ENCODE data around the gene RALY.

Gene RALY

DNA sequence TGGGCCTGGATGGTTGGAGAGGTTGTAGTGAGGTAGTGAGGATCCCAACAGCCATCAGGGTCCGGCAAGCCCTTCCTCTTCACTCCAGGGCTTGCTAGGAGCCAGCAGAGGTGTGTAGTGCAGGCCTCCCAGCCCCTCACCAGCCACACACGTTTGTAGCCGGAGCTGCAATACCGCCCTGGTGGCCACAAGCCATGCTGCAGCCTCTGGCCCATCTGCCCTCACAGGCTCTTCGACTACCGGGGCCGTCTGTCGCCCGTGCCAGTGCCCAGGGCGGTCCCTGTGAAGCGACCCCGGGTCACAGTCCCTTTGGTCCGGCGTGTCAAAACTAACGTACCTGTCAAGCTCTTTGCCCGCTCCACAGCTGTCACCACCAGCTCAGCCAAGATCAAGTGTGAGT lies 81.9 kb downstream of the RALY start:
- no peak overlapping the region for H3K27ac ChIP-seq
- H3K4me3 ChIP-seq (IDR thresholded peaks at IDR 0.05; ENCODE audit: insufficient read depth, low read depth, low read length) = no peak overlapping the region
- H3K36me3 ChIP-seq (ENCODE audit: insufficient read depth) = peaks cover 8% of the 10 kb centered on the region; the same call in 1 of the 2 replicates
- peaks cover 6% of the 10 kb centered on the region for H4K20me1 ChIP-seq (ENCODE audit: insufficient read depth)
- TF ChIP-seq, protein P1, sequence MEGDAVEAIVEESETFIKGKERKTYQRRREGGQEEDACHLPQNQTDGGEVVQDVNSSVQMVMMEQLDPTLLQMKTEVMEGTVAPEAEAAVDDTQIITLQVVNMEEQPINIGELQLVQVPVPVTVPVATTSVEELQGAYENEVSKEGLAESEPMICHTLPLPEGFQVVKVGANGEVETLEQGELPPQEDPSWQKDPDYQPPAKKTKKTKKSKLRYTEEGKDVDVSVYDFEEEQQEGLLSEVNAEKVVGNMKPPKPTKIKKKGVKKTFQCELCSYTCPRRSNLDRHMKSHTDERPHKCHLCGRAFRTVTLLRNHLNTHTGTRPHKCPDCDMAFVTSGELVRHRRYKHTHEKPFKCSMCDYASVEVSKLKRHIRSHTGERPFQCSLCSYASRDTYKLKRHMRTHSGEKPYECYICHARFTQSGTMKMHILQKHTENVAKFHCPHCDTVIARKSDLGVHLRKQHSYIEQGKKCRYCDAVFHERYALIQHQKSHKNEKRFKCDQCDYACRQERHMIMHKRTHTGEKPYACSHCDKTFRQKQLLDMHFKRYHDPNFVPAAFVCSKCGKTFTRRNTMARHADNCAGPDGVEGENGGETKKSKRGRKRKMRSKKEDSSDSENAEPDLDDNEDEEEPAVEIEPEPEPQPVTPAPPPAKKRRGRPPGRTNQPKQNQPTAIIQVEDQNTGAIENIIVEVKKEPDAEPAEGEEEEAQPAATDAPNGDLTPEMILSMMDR (conservative IDR thresholded peaks at IDR 0.05; ENCODE audit: low read depth, low read length) = no peak
- H3K4me2 ChIP-seq = no peak overlapping the region
- H2AFZ ChIP-seq (ENCODE audit: low read depth) = no peak overlapping the region
- peaks cover 28% of the 10 kb centered on the region for H3K79me2 ChIP-seq (ENCODE audit: insufficient read depth, low read depth)
- no peaks in the 10 kb centered on the region for H3K27me3 ChIP-seq (ENCODE audit: insufficient read depth, low read depth)
- H3K9ac ChIP-seq = no peak overlapping the region
- H3K4me1 ChIP-seq (ENCODE audit: low read depth, poor library complexity, severe bottlenecking) = peaks cover 14% of the 10 kb centered on the region

DNA sequence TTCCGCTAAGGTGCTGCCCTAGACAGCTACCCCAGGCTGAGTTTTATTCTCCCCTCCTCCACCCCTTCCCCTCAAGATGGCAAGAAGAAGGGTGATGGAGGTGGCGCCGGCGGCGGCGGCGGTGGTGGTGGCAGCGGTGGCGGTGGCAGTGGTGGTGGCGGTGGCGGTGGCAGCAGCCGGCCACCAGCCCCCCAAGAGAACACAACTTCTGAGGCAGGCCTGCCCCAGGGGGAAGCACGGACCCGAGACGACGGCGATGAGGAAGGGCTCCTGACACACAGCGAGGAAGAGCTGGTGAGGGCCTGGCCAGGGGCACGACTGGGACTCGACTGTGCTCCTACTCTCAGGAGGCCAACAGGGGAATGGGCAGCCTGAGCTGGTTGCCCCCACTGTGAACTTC lies 83.2 kb downstream of the RALY start:
- H3K4me1 ChIP-seq (ENCODE audit: low read depth, poor library complexity, severe bottlenecking) = peaks cover 20% of the 10 kb centered on the region
- H3K4me3 ChIP-seq (IDR thresholded peaks at IDR 0.05; ENCODE audit: insufficient read depth, low read depth, low read length) = no peak overlapping the region
- H3K79me2 ChIP-seq (ENCODE audit: insufficient read depth, low read depth) = peaks cover 14% of the 10 kb centered on the region
- H3K4me2 ChIP-seq = no peak overlapping the region
- TF ChIP-seq, protein P1 (conservative IDR thresholded peaks at IDR 0.05; ENCODE audit: low read depth, low read length) = no peak
- H3K9ac ChIP-seq = no peak overlapping the region
- peaks cover 8% of the 10 kb centered on the region; the same call in 1 of the 2 replicates for H3K36me3 ChIP-seq (ENCODE audit: insufficient read depth)
- no peaks in the 10 kb centered on the region for H3K27me3 ChIP-seq (ENCODE audit: insufficient read depth, low read depth)
- H3K27ac ChIP-seq = no peak overlapping the region
- H2AFZ ChIP-seq (ENCODE audit: low read depth) = no peak overlapping the region
- peaks cover 6% of the 10 kb centered on the region; the same call in 1 of the 2 replicates for H4K20me1 ChIP-seq (ENCODE audit: insufficient read depth)

DNA sequence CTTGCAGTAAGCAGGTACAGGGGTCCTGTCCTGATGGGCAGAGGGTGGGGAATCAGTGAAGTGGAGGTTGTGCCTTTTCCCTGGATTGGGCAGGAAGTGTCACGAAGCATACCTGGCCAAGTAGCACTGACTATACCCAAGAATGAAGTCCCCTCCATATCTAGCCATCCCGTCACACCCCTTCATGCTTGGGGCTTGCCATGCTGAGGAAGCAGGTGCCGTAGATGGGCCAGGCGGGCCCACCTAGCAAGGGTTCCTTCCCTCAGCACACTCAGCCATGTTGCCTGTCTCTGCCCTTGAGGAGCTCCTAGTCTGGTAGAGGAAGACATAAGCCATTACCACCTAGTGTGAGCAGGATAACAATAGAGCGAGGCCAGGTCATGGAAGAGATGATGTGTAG lies 84.8 kb downstream of the RALY start:
- Histone ChIP-seq H3K79me2 (ENCODE audit: insufficient read depth, low read depth) (no peaks in the 10 kb centered on the region; the same call in 1 of the 2 replicates), H3K36me3 (ENCODE audit: insufficient read depth) (peaks cover 8% of the 10 kb centered on the region; the same call in 1 of the 2 replicates), H2AFZ (ENCODE audit: low read depth) (no peak overlapping the region), H3K9ac (no peak overlapping the region), H3K4me1 (ENCODE audit: low read depth, poor library complexity, severe bottlenecking) (peaks cover 36% of the 10 kb centered on the region), H4K20me1 (ENCODE audit: insufficient read depth) (no peaks in the 10 kb centered on the region), H3K27ac (no peak overlapping the region), H3K4me3 (IDR thresholded peaks at IDR 0.05; ENCODE audit: insufficient read depth, low read depth, low read length) (no peak overlapping the region), H3K27me3 (ENCODE audit: insufficient read depth, low read depth) (no peaks in the 10 kb centered on the region), H3K4me2 (no peak overlapping the region)
- TF ChIP-seq, protein P1 (conservative IDR thresholded peaks at IDR 0.05; ENCODE audit: low read depth, low read length) = no peak

DNA sequence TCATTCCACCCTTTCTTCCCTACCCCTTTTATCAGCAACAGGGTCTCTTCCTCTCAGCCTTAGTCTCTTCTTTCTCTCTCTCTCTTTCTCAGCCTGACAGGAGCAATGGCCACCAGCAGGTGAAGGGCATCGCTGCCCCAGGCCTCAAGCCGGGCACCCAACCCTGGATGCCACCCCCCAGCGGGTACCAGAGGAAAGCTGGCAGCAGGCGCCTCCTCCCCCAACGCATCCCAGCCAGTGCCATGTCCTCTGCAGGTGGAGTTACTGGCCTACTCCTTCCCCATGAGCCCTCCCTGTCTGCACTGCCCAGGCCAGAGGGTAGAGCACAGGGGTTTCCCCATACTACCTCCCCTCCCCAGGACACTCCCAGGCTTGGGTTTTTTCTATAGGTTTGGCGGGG lies 86.1 kb downstream of the RALY start:
- Histone ChIP-seq H3K27me3 (ENCODE audit: insufficient read depth, low read depth) (no peaks in the 10 kb centered on the region), H3K79me2 (ENCODE audit: insufficient read depth, low read depth) (no peaks in the 10 kb centered on the region; the same call in 1 of the 2 replicates), H3K9ac (no peak overlapping the region), H3K36me3 (ENCODE audit: insufficient read depth) (peaks cover 8% of the 10 kb centered on the region; the same call in 1 of the 2 replicates), H3K4me2 (no peak overlapping the region), H3K4me1 (ENCODE audit: low read depth, poor library complexity, severe bottlenecking) (peaks cover 47% of the 10 kb centered on the region), H4K20me1 (ENCODE audit: insufficient read depth) (no peaks in the 10 kb centered on the region), H3K27ac (no peak overlapping the region), H2AFZ (ENCODE audit: low read depth) (no peak overlapping the region), H3K4me3 (IDR thresholded peaks at IDR 0.05; ENCODE audit: insufficient read depth, low read depth, low read length) (no peak overlapping the region)
- TF ChIP-seq, protein P1 (conservative IDR thresholded peaks at IDR 0.05; ENCODE audit: low read depth, low read length) = no peak

Measured in KMS-11 (cell line).